ENCODE results near the gene PTGES3L. TPM values are rescaled to one million over a fixed set of nuclear protein-coding genes. Genes with fewer than 3 reads are reported as not detected.

Gene PTGES3L
- total RNA-seq, 2 donors from 2014 or later = 4.6 to 7.9 TPM

DNA sequence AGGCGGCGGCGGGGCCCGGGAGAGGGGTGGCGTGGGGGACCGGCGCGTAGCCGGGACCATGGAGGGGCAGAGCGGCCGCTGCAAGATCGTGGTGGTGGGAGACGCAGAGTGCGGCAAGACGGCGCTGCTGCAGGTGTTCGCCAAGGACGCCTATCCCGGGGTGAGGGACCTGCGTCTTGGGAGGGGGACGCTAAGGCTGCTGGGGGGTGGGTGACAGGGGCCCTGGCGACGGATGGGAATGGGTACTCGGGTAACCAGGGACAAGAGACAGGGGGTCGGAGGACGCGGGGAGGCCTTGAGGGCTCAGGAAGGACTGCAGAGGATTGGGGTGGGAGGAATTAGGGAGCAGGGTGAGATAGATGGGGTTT lies 45.4 kb upstream of the PTGES3L start:
- Histone ChIP-seq H3K9me3 (ENCODE audit: control insufficient read depth, low read length) (no peaks in the 10 kb centered on the region), H3K27me3 (ENCODE audit: control insufficient read depth, insufficient read depth, low read length, poor library complexity, severe bottlenecking) (no peaks in the 10 kb centered on the region), H3K36me3 (ENCODE audit: control insufficient read depth, insufficient read depth, low read length) (peaks cover 3% of the 10 kb centered on the region), H3K27ac (ENCODE audit: low read depth, low read length) (no peak overlapping the region), H3K4me1 (ENCODE audit: control insufficient read depth, insufficient read depth, low read length) (peaks cover 2% of the 10 kb centered on the region), H3K4me3 (ENCODE audit: low read length) (peak overlapping the region; percentile 84), H3K9ac (ENCODE audit: extremely low read depth, low read length, poor library complexity, severe bottlenecking) (peak overlapping the region; percentile 30)
- Mint-ChIP-seq H3K27ac (peak overlapping the region; percentile 86), H3K36me3 (ENCODE audit: low read depth) (peaks cover 17% of the 10 kb centered on the region), H3K9me3 (no peaks in the 10 kb centered on the region), H3K4me1 (peaks cover 17% of the 10 kb centered on the region), H3K4me3 (peak overlapping the region; percentile 70), H3K27me3 (ENCODE audit: insufficient read depth) (no peaks in the 10 kb centered on the region)
- no peak for DNase-seq
- 1 to 4% methylated on average over 9 to 27 of the region's 27 CpGs for WGBS, 2 experiments (ENCODE audit: insufficient coverage in 1 of 2, insufficient read length in 1 of 2)
- TF ChIP-seq, protein P1, sequence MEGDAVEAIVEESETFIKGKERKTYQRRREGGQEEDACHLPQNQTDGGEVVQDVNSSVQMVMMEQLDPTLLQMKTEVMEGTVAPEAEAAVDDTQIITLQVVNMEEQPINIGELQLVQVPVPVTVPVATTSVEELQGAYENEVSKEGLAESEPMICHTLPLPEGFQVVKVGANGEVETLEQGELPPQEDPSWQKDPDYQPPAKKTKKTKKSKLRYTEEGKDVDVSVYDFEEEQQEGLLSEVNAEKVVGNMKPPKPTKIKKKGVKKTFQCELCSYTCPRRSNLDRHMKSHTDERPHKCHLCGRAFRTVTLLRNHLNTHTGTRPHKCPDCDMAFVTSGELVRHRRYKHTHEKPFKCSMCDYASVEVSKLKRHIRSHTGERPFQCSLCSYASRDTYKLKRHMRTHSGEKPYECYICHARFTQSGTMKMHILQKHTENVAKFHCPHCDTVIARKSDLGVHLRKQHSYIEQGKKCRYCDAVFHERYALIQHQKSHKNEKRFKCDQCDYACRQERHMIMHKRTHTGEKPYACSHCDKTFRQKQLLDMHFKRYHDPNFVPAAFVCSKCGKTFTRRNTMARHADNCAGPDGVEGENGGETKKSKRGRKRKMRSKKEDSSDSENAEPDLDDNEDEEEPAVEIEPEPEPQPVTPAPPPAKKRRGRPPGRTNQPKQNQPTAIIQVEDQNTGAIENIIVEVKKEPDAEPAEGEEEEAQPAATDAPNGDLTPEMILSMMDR (conservative IDR thresholded peaks at IDR 0.05) = no peak

DNA sequence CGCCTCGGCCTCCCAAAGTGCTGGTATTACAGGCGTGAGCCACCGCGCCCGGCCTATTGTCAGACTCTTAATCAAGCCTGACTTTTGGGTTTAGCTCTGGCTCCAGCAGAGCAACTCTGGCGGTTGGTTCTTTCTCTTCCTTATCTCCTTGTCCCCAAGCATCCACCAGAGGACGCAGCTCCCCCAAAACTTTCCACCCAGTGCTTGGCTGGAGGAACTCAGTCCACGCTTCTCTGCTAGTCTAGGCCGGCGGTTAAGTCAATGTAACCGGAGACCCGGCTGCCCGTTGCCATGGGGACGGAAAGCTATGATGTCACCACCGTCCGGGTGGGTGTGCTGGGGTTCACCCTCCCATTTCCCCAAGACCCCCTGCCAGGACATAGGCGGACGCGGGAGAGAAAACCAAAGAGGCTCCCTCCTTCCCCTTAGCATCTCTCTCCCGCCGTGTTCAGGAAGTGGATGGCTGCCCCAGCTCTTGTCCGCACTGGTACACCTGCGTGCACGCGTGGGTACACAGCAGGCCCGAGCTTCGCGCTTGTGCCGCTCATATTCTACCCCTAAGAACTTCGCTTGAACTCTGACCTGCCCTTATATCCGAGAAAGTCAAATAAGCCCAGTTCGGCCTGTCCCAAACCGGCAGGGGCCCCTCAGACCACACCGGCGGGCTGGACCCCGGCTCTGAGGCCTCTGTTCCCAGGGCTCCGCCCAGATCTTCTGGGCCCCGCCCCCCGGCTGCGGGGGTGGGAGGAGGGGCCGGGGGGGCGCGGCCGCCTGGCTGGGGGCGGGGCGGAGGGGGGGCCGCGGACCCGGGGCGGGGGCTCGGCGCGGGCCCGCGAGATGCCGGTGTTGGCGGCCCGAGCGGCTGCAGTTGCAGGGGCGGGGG lies 44.8 kb upstream of the PTGES3L start, which contains the start of gene RND2:
Gene RND2, plus strand, starts transcription at position 825 of the 883 bp plus-strand sequence. CDS start 117 bp downstream, outside the sequence.
- WGBS, 2 experiments (ENCODE audit: insufficient coverage in 1 of 2, insufficient read length in 1 of 2) = 1 to 2% methylated on average over 28 to 54 of the region's 61 CpGs
- no peaks in the 10 kb centered on the region for H3K9me3 Mint-ChIP-seq

DNA sequence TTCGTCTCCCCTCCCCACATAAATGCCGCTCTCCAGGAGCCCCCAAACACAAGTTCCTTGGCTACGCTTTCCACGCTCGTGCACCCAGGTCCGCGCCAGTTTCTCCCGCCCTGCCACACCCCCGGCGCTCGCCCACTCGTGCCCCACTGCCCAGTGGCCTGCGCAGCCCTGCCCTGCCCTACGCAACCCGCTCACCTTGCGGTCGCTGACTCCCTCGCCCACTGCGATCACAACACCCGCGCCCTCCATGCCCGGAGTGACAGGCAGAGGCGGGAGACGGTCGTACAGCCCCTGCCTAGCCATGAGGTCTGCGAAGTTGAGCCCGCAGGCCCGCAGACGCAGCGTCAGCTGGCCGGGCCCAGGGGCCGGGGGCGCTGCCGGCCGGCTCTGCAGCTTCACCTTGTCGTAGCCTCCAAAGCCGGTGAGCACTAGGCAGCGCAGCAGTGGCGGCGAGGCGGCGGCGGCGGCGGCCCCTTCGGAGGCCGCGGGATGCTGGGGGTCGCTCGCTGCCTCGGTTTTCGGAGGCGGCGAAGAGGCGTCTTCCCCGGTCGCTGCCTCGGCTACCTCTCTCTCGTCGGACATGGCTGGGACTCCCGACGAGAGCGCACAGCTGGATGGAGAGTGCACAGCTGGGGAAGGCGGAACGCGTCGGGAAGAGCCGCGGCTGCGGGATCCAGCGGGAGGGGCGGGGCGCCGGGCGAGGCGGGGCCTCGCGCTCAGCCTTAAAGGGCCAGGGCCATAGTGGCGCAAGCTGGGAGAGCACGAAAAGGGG lies 42.0 kb upstream of the PTGES3L start, which contains the start of gene VAT1:
Gene VAT1, minus strand, starts transcription at position 645 of the 772 bp plus-strand sequence. Its CDS starts 63 bp downstream, at position 582.
- H3K9me3 ChIP-seq (ENCODE audit: control insufficient read depth, low read length) = no peaks in the 10 kb centered on the region
- peaks cover 13% of the 10 kb centered on the region for H3K4me1 Mint-ChIP-seq
- peak within 1 kb of the TSS; percentile 98 for H3K4me3 Mint-ChIP-seq
- H3K4me1 ChIP-seq (ENCODE audit: control insufficient read depth, insufficient read depth, low read length) = peaks cover 12% of the 10 kb centered on the region
- H3K36me3 ChIP-seq (ENCODE audit: control insufficient read depth, insufficient read depth, low read length) = peaks cover 29% of the 10 kb centered on the region
- peak; percentile 97 for DNase-seq
- H3K9ac ChIP-seq (ENCODE audit: extremely low read depth, low read length, poor library complexity, severe bottlenecking) = peak within 1 kb of the TSS; percentile 75
- peak within 1 kb of the TSS; percentile 97 for H3K27ac Mint-ChIP-seq
- peaks cover 25% of the 10 kb centered on the region for H3K36me3 Mint-ChIP-seq (ENCODE audit: low read depth)
- WGBS, 2 experiments (ENCODE audit: insufficient coverage in 1 of 2, insufficient read length in 1 of 2) = 0 to 2% methylated on average over 8 to 80 of the region's 80 CpGs
- H3K9me3 Mint-ChIP-seq = no peaks in the 10 kb centered on the region
- H3K4me3 ChIP-seq (ENCODE audit: low read length) = peak within 1 kb of the TSS; percentile 93
- H3K27me3 Mint-ChIP-seq (ENCODE audit: insufficient read depth) = no peaks in the 10 kb centered on the region
- TF ChIP-seq, protein P1 (conservative IDR thresholded peaks at IDR 0.05) = peak; percentile 31
- H3K27ac ChIP-seq (ENCODE audit: low read depth, low read length) = peak within 1 kb of the TSS; percentile 81
- H3K27me3 ChIP-seq (ENCODE audit: control insufficient read depth, insufficient read depth, low read length, poor library complexity, severe bottlenecking) = no peaks in the 10 kb centered on the region

More for the DNA sequence above, 44.8 kb upstream of the PTGES3L start, which contains the start of gene RND2:
- H3K27me3 Mint-ChIP-seq (ENCODE audit: insufficient read depth) = no peaks in the 10 kb centered on the region
- H3K9ac ChIP-seq (ENCODE audit: extremely low read depth, low read length, poor library complexity, severe bottlenecking) = peak within 1 kb of the TSS; percentile 92
- peaks cover 9% of the 10 kb centered on the region for H3K36me3 ChIP-seq (ENCODE audit: control insufficient read depth, insufficient read depth, low read length)
- H3K36me3 Mint-ChIP-seq (ENCODE audit: low read depth) = peaks cover 23% of the 10 kb centered on the region
- H3K27ac Mint-ChIP-seq = peak within 1 kb of the TSS; percentile 96
- peak within 1 kb of the TSS; percentile 70 for H3K4me3 Mint-ChIP-seq
- H3K4me1 Mint-ChIP-seq = peaks cover 22% of the 10 kb centered on the region
- TF ChIP-seq, protein P1 (conservative IDR thresholded peaks at IDR 0.05) = peak; percentile 81
- no peaks in the 10 kb centered on the region for H3K27me3 ChIP-seq (ENCODE audit: control insufficient read depth, insufficient read depth, low read length, poor library complexity, severe bottlenecking)
- peaks cover 9% of the 10 kb centered on the region for H3K4me1 ChIP-seq (ENCODE audit: control insufficient read depth, insufficient read depth, low read length)
- H3K4me3 ChIP-seq (ENCODE audit: low read length) = peak within 1 kb of the TSS; percentile 93
- peak within 1 kb of the TSS; percentile 97 for H3K27ac ChIP-seq (ENCODE audit: low read depth, low read length)
- peak; percentile 99 for DNase-seq
- H3K9me3 ChIP-seq (ENCODE audit: control insufficient read depth, low read length) = no peaks in the 10 kb centered on the region

Data from endodermal cell (in vitro differentiated cells).